GM19043 (cell line): ENCODE results near the gene PTPRN2.
"Not testable (repeated sequence)": the region's sequence is repeated elsewhere in the genome, so short reads cannot be mapped to it uniquely, and the experiment has no call there.

Experiments used
- ATAC-seq: cut with Tn5 transposase; IDR thresholded peaks from one replicate; pipeline ENCODE4 v1.9.1; 2021; ENCODE audit warnings: low read depth; ENCODE audit not compliant: unreplicated experiment

The PTPRN2 gene

DNA sequence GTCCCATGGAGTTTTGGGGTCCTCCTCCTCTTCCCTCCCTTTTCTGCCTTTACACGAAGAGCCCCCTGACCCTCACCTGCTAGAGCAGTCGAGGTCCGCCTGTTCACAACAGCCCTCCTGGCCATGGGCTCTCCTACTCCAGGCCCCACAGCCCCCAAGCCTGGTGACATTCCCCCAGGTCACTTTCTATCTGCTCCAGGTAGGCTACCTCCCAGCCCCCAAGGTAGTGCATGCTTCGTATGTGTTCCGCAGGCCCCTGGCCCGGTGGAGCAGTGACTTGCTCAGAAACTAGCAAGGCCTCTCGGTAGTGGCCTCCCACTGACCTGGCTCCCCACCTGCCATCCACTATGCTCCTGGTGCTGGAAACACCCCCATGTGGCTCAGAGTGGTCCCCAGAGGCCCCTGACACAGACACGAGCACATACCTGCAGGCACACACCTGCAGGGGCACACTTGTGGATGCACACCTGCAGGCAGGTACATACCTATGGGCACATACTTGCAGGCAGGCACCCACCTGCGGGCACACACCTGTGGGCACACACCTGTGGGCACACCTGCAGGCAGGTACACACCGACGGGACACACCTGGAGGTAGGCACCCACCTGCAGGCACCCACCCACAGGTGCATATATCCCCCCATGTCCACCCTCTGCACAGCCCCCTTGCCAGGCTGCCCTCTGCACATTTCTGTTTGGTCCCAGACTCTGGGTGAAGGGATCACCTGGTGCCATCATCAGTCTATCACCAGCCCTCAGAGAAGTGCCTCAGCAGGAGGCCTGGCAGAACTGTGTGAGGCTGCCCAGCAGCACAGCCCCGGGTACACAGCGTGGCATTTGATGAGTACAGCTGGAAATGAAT, 322.5 kb downstream of the PTPRN2 start:
- no peak for ATAC-seq

DNA sequence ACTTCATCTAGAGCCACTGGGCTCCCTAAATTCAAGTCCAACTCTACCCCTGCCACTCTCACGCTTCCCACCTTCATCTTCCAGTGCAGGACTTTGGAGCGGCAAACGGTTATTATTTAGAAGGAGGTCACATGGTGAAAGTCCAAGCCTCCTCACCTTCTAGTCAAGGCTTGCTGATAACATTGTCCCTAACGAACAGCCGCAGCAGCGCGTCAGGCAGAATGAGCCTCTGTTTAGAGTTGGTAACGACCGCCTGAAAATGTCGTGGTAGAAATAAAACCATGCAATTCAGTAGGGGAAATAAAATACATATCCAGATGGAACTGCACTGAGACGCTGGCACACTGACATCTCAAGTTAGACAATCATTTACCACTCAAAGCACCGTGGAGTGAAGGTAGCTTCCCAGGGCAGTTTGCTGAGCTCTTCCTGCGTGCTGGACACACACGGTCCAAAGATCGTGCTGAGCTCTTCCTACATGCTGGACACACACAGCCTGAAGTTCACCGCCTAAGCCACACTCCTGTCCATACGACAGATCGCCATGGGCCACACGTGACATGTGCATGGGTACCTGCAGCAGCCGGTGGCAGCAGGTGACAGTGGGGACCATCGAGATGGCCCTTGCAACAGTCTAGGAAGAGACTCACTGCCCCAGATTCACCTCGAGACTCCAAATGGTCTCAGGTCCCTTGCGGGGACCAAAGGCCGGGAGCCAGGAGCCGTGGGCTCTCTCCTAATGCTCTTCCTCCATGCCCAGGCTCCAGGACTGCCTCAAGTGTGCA, 323.5 kb downstream of the PTPRN2 start:
- ATAC-seq, result no peak

DNA sequence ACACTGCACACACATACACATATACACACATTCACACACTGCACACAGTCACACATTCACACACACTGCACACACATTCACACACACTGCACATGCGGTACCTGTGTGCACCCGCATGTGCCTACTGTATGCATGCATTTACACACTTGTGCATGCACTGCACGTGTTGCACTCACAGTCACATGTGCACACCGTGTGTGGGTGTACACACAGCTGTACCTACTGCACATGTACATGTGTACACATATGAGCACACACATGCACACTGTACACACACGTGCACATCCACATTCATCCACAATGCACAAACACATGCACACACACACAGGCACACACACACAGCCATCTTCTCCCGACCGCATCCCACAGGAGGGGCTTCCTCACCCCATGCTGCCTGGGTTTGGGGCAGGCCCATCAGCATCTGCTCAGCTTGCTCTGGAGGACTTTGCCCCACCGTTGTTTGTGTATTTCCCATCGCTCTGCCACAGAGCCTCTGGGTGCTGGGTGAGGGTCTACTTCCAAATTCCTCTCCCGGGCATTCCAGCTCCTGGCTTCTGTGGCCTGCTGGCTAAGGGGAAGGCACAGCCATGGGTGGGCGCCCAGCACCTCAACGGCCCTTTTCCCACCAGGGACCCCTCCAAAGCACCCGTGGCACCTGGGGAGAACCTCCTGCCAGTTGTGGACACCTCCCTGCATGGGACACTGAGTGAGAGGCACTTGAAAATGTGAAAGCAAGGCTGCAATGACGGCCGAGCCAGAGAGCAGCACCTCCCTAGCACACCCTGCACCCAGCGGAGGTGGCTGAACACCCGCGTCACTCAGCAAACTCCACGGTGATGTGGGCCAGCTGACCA, 324.3 kb downstream of the PTPRN2 start:
- ATAC-seq, result no peak

DNA sequence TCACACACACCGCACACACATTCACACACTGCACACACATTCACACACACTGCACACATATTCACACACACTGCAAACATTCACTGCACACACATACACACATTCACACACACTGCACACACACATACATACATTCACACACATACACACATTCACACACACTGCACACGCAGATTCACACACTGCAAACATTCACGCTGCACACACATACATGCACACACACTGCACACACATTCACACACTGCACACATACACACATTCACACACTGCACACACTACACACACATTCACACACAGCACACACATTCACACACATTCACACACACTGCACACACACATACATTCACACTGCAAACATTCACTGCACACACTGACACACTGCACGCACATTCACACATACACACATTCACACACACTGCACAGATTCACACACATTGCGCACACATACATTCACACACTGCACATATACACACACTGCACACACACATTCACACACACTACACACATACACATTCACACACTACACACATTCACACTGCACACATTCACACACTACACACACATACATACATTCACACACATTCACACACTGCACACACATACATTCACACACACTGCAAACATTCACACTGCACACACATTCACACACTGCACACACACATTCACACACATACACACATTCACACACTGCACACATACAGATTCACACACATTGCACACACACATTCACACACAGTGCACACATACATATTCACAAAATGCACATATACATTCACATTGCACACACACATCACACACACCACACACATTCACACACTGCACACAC, 325.1 kb downstream of the PTPRN2 start:
- ATAC-seq, result no peak

DNA sequence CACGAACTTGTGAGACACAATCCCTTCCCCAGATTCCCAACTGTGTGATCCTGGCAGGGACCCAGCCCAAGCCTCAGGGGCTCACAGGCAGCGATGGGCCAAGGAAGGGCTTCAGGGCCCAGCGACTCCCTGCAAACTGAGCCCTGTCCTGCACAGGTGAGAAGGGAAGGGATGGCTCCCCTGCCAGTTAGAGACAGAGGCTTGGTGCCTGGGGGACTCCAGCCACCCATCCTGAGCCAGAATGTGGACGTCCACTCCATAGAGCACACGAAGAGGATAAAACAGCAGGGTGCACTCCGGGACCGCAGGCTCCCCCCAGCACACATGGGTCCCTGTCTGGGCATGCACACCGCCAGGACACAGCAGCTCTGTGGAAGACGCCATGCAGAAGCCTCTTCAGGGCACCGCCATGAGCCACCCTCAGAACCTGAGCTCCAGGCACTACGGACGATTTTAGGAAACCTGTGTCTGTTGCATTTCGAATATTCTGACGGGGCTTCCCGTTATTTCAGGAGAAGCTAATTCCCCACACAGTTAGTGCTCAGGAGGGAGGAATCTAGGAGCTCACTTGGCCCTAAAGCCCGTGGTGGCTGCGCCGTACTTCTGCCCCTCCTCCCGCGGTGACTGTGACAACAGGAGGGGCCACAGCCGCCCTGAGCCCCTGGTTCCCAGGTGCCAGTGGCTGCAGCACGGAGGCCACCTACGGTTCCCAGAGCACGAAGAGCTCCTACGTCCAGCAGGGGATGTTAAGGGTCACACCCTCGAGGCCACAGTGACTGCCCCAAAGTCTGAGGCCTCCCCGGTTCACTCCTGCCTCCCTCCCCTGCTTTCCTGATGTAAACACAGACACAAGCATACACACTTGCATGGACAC, 326.0 kb downstream of the PTPRN2 start:
- no peak for ATAC-seq

DNA sequence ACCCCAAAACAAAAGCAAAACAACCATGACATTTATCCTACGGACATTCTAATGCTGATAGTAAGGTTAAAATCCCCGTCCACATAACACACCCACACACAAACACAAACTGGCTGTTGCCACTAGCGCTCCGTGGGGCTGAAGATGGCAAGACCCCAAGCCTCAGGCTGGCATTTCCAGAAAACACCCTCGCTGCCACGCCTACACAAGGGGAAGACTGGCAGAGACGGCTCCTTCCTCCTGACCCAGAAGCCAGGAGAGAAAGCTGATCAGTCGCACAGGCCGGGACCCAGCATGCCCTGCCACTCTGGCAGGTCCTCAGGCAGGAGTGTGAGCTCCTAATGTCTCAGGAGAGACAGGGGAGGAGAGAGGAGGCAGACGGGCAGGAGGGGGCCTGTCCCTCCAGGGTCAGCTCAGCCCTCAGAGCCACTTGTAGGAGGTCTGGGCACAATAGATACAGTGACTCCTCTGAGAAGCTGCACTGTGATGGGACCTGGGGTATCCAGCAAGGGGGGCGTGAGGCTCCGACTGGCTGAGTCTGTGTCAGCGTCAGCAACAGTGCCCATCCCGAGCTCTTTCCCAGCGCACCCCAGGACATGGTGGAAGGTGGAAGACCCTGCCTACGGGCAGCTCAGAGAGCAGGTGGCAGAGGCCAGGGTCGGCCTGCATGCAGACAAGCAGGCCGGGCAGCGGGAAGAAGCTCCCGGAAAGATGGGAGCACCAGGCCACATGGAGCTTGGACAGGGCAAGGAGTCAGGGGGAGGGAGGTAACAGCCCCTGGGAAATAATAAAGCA, 326.9 kb downstream of the PTPRN2 start:
- no peak for ATAC-seq

DNA sequence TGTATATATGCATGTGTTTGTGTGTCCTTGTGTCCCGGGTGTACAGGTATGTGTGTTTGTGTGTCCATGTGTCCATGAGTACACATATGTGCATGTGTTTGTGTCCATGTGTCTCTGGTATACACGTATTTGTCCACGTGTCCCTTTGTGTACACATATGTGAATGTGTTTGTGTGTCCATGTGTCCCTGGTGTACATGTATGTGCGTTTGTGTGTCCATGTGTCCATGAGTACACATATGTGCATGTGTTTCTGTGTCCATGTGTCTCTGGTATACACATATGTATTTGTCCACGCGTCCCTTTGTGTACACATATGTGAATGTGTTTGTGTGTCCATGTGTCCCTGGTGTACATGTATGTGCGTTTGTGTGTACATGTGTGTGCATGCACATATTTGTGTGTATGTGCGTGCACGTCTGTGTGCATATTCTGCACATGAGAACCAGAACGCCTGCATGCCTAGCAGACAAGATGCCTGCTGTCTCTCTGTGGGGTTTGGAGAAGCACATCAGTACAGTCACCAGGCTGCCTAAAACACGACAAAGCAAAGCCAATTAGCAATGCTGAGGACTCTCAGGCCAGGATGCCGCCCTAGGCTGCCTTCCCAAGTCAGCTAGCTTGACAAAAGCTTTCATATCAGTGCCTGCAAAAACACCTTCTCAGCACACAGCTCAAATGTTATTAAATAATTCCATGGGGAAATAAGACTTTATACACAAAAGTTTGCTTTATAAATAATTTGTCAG, 327.8 kb downstream of the PTPRN2 start:
- ATAC-seq, result no peak

DNA sequence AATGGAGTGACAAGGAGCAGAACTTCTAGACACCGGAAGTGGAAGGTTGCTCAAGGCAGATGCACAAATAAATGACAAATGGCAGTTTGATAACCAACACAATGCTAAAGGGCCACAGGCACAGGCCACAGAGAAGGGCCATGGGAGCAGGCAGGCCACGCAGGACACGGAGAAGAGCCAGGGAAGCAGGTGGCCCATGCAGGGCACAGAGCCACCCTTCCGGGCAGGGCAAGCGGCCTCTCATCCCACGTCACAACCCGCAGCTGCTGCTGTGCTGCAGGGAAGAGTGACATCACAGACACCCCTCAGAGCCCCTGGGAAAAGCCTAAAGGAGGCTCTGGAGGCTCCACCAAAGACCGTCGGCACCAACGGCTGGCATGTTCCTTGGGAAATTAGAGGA, 328.5 kb downstream of the PTPRN2 start:
- no peak for ATAC-seq

DNA sequence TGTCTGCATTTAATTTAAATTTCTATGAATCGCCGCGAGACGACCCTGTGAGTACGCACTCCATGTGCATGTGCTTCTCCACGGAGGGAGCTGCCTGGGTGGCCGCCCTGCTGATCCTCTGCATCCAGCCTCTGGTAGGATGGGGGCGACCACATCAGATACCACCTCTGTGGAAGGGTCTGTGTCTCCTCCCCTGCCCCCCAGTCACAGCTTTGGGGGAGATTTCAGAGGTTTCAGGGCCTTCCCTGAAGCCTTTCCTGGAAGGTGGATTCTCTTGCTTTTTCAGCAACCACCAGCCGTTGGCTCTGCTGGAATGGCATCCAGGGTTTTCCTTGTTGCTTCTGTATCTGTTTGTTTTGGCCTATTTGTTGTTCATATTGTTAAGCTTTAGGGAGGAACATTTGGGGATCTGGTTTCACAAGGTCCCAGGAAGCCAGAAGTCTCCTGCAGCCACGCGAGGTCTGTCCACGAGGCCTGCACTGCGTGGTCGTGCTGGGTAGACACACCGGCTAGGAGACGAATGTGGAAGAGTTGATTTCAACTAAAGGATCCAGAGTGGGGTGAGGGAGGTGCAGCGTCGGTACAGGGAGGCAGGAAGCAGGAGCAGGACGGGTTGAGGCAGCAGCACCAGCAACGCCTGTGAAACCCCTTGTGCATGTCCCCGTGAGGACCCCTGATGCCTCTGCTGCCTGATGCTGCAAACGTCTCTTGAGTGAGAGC, 329.1 kb downstream of the PTPRN2 start:
- ATAC-seq, result no peak

DNA sequence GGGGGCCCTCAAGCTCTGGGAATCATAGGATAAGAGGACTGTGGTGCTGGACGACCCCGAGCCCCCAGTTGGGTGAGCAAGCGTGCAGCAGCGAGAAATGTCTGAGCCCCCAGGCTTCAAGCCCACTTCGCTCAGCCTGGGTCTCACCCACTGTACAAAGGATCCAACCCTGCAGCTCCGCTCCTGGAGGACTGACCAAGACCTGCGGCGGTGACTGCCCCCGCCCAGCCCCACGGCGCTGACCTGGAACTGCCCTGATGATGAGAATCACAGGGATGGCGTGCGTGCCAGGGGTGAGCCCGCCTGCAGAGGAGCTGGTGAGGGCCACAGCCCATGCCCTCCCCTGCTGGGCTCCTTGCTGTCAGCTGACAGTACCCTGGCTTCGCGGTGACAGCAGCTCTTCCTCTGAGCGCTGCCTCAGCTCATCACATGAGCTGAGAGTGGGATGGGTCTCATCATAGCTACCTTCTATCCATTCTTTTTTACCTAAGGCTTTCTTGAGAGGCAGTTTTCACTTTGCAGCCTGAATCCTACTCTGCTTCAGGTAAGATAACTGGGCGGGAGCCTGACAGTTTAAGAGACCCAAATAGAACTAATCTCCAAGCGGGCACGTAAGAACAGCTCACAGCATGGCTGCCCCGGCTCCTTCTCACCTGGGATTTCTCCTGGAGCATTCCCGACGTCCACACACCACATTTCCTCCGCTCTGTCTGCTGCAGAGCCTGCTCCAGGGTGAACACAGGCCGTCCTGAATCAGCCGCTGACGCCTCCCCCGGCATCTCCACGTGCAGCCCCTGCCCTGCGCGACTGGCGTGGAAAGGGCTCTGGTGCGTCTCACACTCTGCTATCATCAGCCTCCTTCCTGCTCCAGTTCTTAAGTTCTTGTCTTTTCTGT, 329.9 kb downstream of the PTPRN2 start:
- ATAC-seq, result no peak

DNA sequence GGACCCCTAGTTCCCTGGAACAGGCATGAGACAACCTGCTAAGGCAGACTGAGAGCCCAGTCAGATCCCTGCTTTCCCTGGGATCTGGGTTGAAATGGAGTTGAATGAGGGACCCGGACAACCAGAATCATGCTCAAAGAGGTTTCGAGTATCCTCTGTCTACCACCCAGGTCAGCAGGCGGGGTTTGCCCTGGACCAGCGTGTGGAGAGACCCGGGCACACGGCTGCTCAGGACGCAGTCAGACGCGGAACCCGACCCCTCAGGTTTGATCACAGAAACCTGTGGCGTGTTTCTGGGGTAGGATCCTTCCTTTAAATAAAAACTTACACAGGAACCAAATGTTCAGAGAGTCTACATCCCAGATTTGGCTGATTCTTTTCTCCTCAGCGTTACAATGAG, 330.6 kb downstream of the PTPRN2 start:
- no peak for ATAC-seq

DNA sequence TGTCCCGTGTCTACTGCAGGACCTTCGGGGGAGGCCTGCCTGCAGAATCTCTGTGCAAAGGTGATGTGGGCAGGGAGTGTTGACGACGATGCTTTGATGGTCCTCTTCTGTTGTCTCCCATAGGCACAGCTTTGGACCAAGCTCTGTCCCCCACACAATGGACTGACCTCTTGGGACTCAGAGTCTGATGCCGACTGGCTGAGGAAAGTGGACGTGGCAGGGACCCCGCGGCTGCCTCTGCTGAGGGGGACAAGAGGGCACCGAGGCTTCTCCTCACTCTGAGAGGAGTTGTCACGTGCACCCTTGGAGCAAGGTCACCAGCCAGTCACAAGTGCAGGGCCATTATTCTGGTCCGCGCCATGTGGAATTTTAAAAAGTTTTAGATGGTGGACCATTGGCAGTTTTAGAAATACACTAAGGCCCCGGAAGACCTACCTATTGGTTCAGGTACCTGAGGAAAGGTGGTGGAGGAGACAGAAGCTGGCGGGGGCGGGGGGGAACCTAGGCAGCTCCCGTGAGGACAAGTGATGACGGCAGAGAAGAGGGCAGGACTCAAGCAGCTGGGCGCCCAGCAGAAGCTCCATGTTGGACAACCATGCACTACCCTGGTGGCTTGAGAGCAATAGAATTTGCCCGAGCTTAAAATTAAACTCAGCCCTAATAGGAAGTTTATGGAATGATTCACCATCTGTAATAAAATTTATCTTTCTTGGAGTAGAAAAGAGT, 331.4 kb downstream of the PTPRN2 start:
- ATAC-seq, result no peak

DNA sequence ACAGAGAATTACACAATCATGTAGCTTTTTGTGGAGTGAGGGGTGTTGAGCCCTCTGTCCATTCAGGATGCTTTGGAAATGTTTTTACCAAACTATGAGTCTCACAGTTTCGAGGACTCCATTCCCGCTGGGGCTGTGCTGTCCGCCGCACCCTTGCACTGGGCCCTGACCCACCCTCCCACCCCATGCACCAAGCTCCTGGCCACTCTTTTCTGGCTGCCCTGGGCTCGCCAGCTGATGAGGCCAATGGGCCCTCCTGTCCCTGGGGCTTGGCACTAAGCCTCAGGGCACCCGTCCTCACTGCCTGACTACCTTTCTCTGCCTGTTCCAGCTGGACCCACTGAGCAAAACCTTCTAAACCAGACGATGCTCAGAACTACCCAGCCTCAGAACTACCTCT, 332.1 kb downstream of the PTPRN2 start:
- no peak for ATAC-seq

DNA sequence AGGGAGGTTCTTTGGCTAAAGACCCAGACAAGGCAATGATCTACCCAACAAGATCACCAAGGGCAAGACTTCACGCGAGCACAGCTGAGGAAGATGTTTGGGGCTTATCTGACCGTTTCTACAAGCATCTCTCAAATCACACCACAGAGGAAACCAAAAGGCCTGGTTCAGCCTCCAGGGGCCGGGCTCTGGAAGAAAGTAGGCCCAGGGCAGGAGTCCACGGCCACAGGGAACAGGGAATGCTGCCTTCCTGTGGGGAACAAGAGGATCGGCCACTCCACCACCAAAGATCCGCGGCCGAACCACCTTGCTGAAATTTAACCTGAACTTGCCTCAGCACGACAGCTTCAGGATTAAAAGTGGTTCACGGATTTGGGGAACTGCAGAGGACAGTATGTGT, 332.5 kb downstream of the PTPRN2 start:
- ATAC-seq, result no peak

DNA sequence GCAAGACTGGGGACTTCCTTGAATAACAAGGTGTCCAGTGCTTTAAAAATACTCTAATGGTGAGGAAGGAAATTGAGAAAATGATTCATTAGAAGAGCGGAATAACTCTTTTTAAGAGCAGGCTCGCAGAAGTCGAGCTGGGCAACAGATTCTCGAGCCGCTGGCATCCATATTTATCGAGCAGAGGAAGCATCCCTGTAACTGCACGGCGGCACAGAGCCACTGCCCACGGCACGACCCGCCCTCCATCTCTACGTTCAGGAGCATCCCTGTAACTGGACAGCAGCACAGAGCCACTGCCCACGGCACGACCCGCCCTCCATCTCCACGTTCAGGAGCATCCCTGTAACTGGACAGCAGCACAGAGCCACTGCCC, 334.0 kb downstream of the PTPRN2 start:
- ATAC-seq, result not testable (repeated sequence)
